K562 (cell line): ENCODE data around the gene FCHO2. TPM values are rescaled to one million over a fixed set of nuclear protein-coding genes. Genes with fewer than 3 reads are reported as not detected.

ENCODE experiments used
- ARID3A ChIP-seq: IDR thresholded peaks from 2 replicates; pipeline ENCODE4 v1.6.1; 2012; ENCODE audit warnings: low read depth, low read length, improper control_type of control experiment, borderline replicate concordance
- HNRNPUL1 ChIP-seq: fragments of 200-400 bp; formaldehyde crosslinking; IDR thresholded peaks from 2 replicates; pipeline ENCODE4 v1.6.1; 2017; ENCODE audit warnings: low read length
- NCOR1 ChIP-seq: fragments of 450-650 bp; IDR thresholded peaks from 2 replicates; pipeline ENCODE4 v1.6.1; 2016; ENCODE audit warnings: mild to moderate bottlenecking, moderate library complexity
- RERE ChIP-seq: sonication (generic); formaldehyde crosslinking; IDR thresholded peaks from 2 replicates; pipeline ENCODE4 v1.8.0; 2023; ENCODE audit warnings: missing genetic modification reagents, mild to moderate bottlenecking, borderline replicate concordance
- TCFL5 ChIP-seq: fragments of 250-450 bp; sonication (Bioruptor Pico); conservative IDR thresholded peaks from 2 replicates; pipeline ENCODE4 v1.6.1; 2021; ENCODE audit warnings: mild to moderate bottlenecking, moderate library complexity, matching md5 sums
- TEAD4 ChIP-seq, 2 experiments: sonication (generic) in 1 of 2; formaldehyde crosslinking in 1 of 2; IDR thresholded peaks; 2 replicates each; pipeline versions ENCODE4 v1.6.1 to v1.8.0; 2012 to 2022; ENCODE audit warnings: borderline replicate concordance in 1 of 2, inconsistent platforms in 1 of 2, low read length in 1 of 2, mild to moderate bottlenecking in 1 of 2, missing genetic modification reagents in 1 of 2
- ZNF785 ChIP-seq: fragments of 250-450 bp; sonication (Bioruptor Pico); IDR thresholded peaks from 2 replicates; pipeline ENCODE4 v1.4.0; 2020; ENCODE audit warnings: mild to moderate bottlenecking
- ZNF79 ChIP-seq: fragments of 250-450 bp; sonication (Bioruptor Pico); IDR thresholded peaks from 2 replicates; pipeline ENCODE4 v1.4.0; 2020; ENCODE audit warnings: low read depth, mild to moderate bottlenecking, moderate library complexity
- polyA plus RNA-seq, 8 experiments: library from polyadenylated mRNA; depleted of rRNA in 4 of 8; stranded (reverse) in 5 of 8; unstranded in 3 of 8; fragments of >200 nt; fragmentation: Nextera tagmentation in 2 of 8; fragmentation: Illumina TruSeq in 1 of 8; extraction: Ambion mirVana in 2 of 8; extraction: Trizol in 1 of 8; gene quantifications; 2 replicates each; pipeline versions ENCODE4 v1.2.1 to v1.2.3, GENCODE V29; 2011 to 2014; ENCODE audit warnings: inconsistent platforms in 1 of 8, missing spikeins in 1 of 8
- total RNA-seq, 7 experiments: library from RNA; depleted of rRNA in 6 of 7; stranded (reverse); fragments of >200 nt in 6 of 7; fragmentation: Illumina TruSeq in 2 of 7; extraction: Trizol in 2 of 7; gene quantifications; 2 replicates each; pipeline versions ENCODE4 v1.2.1 to v1.2.3, GENCODE V29; 2011 to 2021; ENCODE audit warnings: low replicate concordance in 1 of 7

FCHO2 gene
- total and polyA plus RNA-seq, 9 of the 15 experiments (the other 6 are each of a cell fraction or from before 2014, with no cell fraction given): 4.4 to 13.4 (median 8.3) TPM

- TF ChIP-seq RERE (no peak), TEAD4 (IDR thresholded peaks at IDR 0.05; ENCODE audit: low read length) (peak; percentile 62; the same call in 1 of the 2 replicates), TEAD4 (CRISPR knock-in tag; IDR thresholded peaks at IDR 0.05; ENCODE audit: borderline replicate concordance) (no peak), HNRNPUL1 (no peak), ARID3A (peak; percentile 86; the same call in 1 of the 2 replicates), ZNF79 (CRISPR knock-in tag) (no peak), NCOR1 (no peak), TCFL5 (CRISPR knock-in tag) (no peak), ZNF785 (CRISPR knock-in tag) (no peak)
Observed at GRCh38 chr5:72920690-72921502, 34.9 kb upstream of the FCHO2 start (continued).
